ENCODE measurements around the gene ATP6V0D1. TPM values are rescaled to one million over a fixed set of nuclear protein-coding genes. Genes with fewer than 3 reads are reported as not detected.

Gene ATP6V0D1
- total RNA-seq, 1 donor from 2014 or later: 143 TPM

DNA sequence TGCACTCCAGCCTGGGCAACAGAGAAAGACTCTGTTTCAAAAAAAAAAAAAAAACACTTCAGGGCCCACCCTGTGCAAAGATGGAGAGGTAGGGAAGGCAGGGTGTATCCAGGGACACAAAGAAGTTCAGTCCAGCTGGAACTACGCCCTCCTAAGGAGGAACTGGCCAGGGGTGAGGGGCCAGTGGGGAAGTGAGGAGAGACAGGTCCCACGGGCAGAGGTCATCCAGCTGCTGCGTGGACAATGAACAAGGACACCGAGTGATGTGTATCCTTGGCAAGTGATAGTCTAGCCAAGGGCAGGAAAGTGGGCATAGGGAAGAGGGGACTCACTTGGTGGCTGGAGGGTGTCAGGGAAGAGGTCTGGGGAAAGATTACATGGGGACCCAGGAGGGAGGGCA lies 38.3 kb upstream of the ATP6V0D1 start:
- ATAC-seq (no peak), DNase-seq (no peak)
- Histone ChIP-seq H3K4me1 (peaks cover 9% of the 10 kb centered on the region), H3K36me3 (no peaks in the 10 kb centered on the region), H3K9me3 (no peaks in the 10 kb centered on the region), H3K27ac (no peak overlapping the region), H3K4me3 (no peak overlapping the region), H3K27me3 (no peaks in the 10 kb centered on the region)
- TF ChIP-seq, protein P1, sequence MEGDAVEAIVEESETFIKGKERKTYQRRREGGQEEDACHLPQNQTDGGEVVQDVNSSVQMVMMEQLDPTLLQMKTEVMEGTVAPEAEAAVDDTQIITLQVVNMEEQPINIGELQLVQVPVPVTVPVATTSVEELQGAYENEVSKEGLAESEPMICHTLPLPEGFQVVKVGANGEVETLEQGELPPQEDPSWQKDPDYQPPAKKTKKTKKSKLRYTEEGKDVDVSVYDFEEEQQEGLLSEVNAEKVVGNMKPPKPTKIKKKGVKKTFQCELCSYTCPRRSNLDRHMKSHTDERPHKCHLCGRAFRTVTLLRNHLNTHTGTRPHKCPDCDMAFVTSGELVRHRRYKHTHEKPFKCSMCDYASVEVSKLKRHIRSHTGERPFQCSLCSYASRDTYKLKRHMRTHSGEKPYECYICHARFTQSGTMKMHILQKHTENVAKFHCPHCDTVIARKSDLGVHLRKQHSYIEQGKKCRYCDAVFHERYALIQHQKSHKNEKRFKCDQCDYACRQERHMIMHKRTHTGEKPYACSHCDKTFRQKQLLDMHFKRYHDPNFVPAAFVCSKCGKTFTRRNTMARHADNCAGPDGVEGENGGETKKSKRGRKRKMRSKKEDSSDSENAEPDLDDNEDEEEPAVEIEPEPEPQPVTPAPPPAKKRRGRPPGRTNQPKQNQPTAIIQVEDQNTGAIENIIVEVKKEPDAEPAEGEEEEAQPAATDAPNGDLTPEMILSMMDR (IDR thresholded peaks at IDR 0.05): no peak
- intact Hi-C loops (cut with DNase I): no loop called here

DNA sequence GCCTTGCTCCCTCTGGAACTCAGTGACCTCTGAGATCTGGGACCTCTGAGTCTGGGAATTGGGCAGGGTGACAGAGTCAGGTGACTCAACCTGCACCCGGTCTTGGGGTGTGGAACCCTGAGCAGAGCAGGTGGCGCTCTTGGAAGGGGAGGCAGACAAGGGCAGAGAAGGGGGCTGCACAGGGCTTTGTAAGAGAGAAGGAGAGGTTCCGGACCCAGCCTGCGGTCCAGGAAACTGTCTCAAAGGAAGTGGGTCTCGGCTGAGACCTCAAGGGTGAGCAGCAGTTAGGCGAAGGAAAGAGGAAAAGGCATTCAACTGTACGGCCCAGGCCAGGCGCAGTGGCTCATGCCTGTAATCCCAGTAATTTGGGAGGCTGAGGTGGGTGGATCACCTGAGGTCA lies 37.7 kb upstream of the ATP6V0D1 start:
- Histone ChIP-seq H3K4me1 (peaks cover 12% of the 10 kb centered on the region), H3K27ac (no peak overlapping the region), H3K27me3 (no peaks in the 10 kb centered on the region), H3K4me3 (no peak overlapping the region), H3K9me3 (no peaks in the 10 kb centered on the region), H3K36me3 (no peaks in the 10 kb centered on the region)
- intact Hi-C loops (cut with DNase I): no loop called here
- ATAC-seq: no peak
- TF ChIP-seq, protein P1 (IDR thresholded peaks at IDR 0.05): no peak
- DNase-seq: no peak

- no peak overlapping the region for H3K27ac ChIP-seq
- TF ChIP-seq, protein P1 (IDR thresholded peaks at IDR 0.05): no peak
- DNase-seq (no peak), ATAC-seq (no peak)
- no peak overlapping the region for H3K4me3 ChIP-seq
- H3K9me3 ChIP-seq: no peaks in the 10 kb centered on the region
- H3K27me3 ChIP-seq: no peaks in the 10 kb centered on the region
- intact Hi-C loops (cut with DNase I): no loop called here
- peaks cover 12% of the 10 kb centered on the region for H3K4me1 ChIP-seq
- H3K36me3 ChIP-seq: no peaks in the 10 kb centered on the region
These were observed 36.9 kb upstream of the ATP6V0D1 start for GRCh38 chr16:67517661-67518423.

- no peak for ATAC-seq
- DNase-seq: no peak
- TF ChIP-seq, protein P1 (IDR thresholded peaks at IDR 0.05): no peak
- intact Hi-C loops (cut with DNase I): no loop called here
- no peak overlapping the region for H3K4me3 ChIP-seq
- H3K27ac ChIP-seq: no peak overlapping the region
- H3K4me1 ChIP-seq: peaks cover 12% of the 10 kb centered on the region
- no peaks in the 10 kb centered on the region for H3K27me3 ChIP-seq
- H3K36me3 ChIP-seq: no peaks in the 10 kb centered on the region
- H3K9me3 ChIP-seq: no peaks in the 10 kb centered on the region
These were observed 36.1 kb upstream of the ATP6V0D1 start for GRCh38 chr16:67517155-67517445.

GRCh38 chr16:67516296-67517154 lies 35.6 kb upstream of the ATP6V0D1 start:
- Histone ChIP-seq H3K4me1 (peaks cover 8% of the 10 kb centered on the region), H3K36me3 (no peaks in the 10 kb centered on the region), H3K27ac (no peak overlapping the region), H3K27me3 (no peaks in the 10 kb centered on the region), H3K4me3 (no peak overlapping the region), H3K9me3 (no peaks in the 10 kb centered on the region)
- TF ChIP-seq, protein P1 (IDR thresholded peaks at IDR 0.05): no peak
- DNase-seq (no peak), ATAC-seq (no peak)
- intact Hi-C loops (cut with DNase I): no loop called here

Data from upper lobe of right lung (tissue), 1 donor.